Spleen (tissue), 11 donors: ENCODE data around the gene MAN2B1. TPM values are rescaled to one million over a fixed set of nuclear protein-coding genes. Genes with fewer than 3 reads are reported as not detected.
"Not testable (repeated sequence)": the region's sequence is repeated elsewhere in the genome, so short reads cannot be mapped to it uniquely, and the experiment has no call there.

ENCODE experiments used
- DNase-seq: peaks from one replicate; pipeline ENCODE4 v3.0.0-alpha.2; 2020
- H3K27ac ChIP-seq, 8 donors: fragments of 200-600 bp; sonication (generic) in 7 of 8; 1 replicate in 4 of 8; 2 replicates in 4 of 8; pipeline versions ENCODE4 v1.5.0 to v1.8.0; 2016 to 2021; ENCODE audit warnings: inconsistent platforms in 4 of 8, mild to moderate bottlenecking in 4 of 8, moderate library complexity in 1 of 8
- H3K27me3 ChIP-seq, 7 donors: fragments of 200-600 bp; sonication (generic) in 6 of 7; replicated peaks in 1 of 7; 1 replicate in 4 of 7; 2 replicates in 3 of 7; pipeline versions ENCODE4 v1.5.0 to v1.8.0; 2016 to 2021; ENCODE audit warnings: inconsistent platforms in 3 of 7, mild to moderate bottlenecking in 1 of 7
- H3K36me3 ChIP-seq, 6 donors: fragments of 200-600 bp; sonication (generic) in 5 of 6; 1 replicate in 4 of 6; 2 replicates in 2 of 6; pipeline versions ENCODE4 v1.5.0 to v1.8.0; 2016 to 2021; ENCODE audit warnings: inconsistent platforms in 2 of 6
- H3K4me1 ChIP-seq, 6 donors: fragments of 200-600 bp; sonication (generic) in 5 of 6; 1 replicate in 3 of 6; 2 replicates in 3 of 6; pipeline versions ENCODE4 v1.5.0 to v1.8.0; 2016 to 2021; ENCODE audit warnings: inconsistent platforms in 3 of 6
- H3K4me3 ChIP-seq, 8 donors: fragments of 200-600 bp; sonication (generic) in 7 of 8; 1 replicate in 4 of 8; 2 replicates in 4 of 8; pipeline versions ENCODE4 v1.5.0 to v1.8.0; 2016 to 2021; ENCODE audit warnings: inconsistent platforms in 4 of 8, mild to moderate bottlenecking in 4 of 8, moderate library complexity in 2 of 8
- H3K9me3 ChIP-seq, 8 donors: fragments of 200-600 bp; sonication (generic) in 7 of 8; 1 replicate in 4 of 8; 2 replicates in 4 of 8; pipeline versions ENCODE4 v1.5.0 to v1.8.0; 2016 to 2021; ENCODE audit warnings: inconsistent platforms in 4 of 8
- CTCF ChIP-seq, 11 experiments: fragments of 200-600 bp in 7 of 11; fragments of 450-650 bp in 4 of 11; sonication (generic) in 4 of 11; IDR thresholded peaks in 8 of 11; conservative IDR thresholded peaks in 3 of 11; 1 replicate in 7 of 11; 2 replicates in 4 of 11; pipeline versions ENCODE4 v1.4.0 to v1.8.0; 2016 to 2021; ENCODE audit warnings: antibody characterized with exemption in 11 of 11, inconsistent platforms in 4 of 11, mild to moderate bottlenecking in 1 of 11
- POLR2A ChIP-seq, 3 donors: fragments of 450-650 bp; IDR thresholded peaks; one replicate each; pipeline ENCODE4 v1.5.1; 2017; ENCODE audit warnings: antibody characterized with exemption in 3 of 3, mild to moderate bottlenecking in 1 of 3
- POLR2AphosphoS5 ChIP-seq, 3 donors: sonication (generic); formaldehyde crosslinking; IDR thresholded peaks; one replicate each; pipeline ENCODE4 v1.5.1; 2017; ENCODE audit warnings: antibody characterized with exemption in 3 of 3
- WGBS, 5 donors: extraction: QIAGEN DNeasy Blood & Tissue Kit in 3 of 5; methylation state at CpG; one replicate each; pipeline versions ENCODE4 v1.1.5 to v1.1.7; 2013 to 2018; 5-methylcytosine and 5-hydroxymethylcytosine counted together
- intact Hi-C: fragments of 100-400 bp; cut with DNase I; formaldehyde crosslinking; loops from one replicate; pipeline ENCODE4 v1.15.0; 2023; ENCODE audit warnings: low total_unique reads
- polyA plus RNA-seq, 3 donors: library from polyadenylated mRNA; stranded (reverse); fragments of 200-250 nt; gene quantifications; one replicate each; pipeline ENCODE4 v1.2.1, GENCODE V29; 2013
- total RNA-seq, 7 donors: library from RNA; depleted of rRNA in 3 of 7; stranded (reverse); fragments of >200 nt in 3 of 7; fragmentation: NEBNext Ultra II Directional in 4 of 7; extraction: Animal tissue kit (Norgen Biotek cat#: 25700) in 4 of 7; gene quantifications; one replicate each; pipeline versions ENCODE4 v1.1.0 to v1.2.1, GENCODE V29; 2016 to 2021
- donor health status: healthy with polysubstance abuse.
- donor health status: DM: no; HTN: no; CAD: no; lungs with moderate emphysema.
- donor health status: DM: no; HTN: no; CAD: no.
- donor health status: Bipolar disorder and iron deficiency.
- donor health status: healthy.
- donor health status: DM: no; HTN: no; CAD: no.
- donor health status: DM: yes; HTN: yes; CAD: no.

MAN2B1 gene
- total and polyA plus RNA-seq, 10 donors, result 50.6 to 288 (median 190) TPM

GRCh38 chr19:12629215-12629614 is 37.3 kb downstream of the MAN2B1 start:
- Histone ChIP-seq H3K27ac (no peak overlapping the region), H3K36me3 (peaks cover 19 to 95% (median 72%) of the 10 kb centered on the region in 6 donors), H3K4me3 (no peak overlapping the region), H3K4me1 (no peaks in the 10 kb centered on the region), H3K27me3 (no peaks in the 10 kb centered on the region), H3K9me3 (peaks cover 10 to 38% (median 27%) of the 10 kb centered on the region in 8 donors)
- no peak for TF ChIP-seq POLR2AphosphoS5 (IDR thresholded peaks at IDR 0.05)
- intact Hi-C loops, result no loop called here
- no peak for DNase-seq
- 91 to 99% (median 97%) methylated on average over 7 of the region's 7 CpGs for WGBS, 5 donors

GRCh38 chr19:12628040-12629022 is 38.2 kb downstream of the MAN2B1 start:
- 97 to 98% (median 97%) methylated on average over 17 of the region's 17 CpGs for WGBS, 5 donors
- intact Hi-C loops, result no loop called here
- Histone ChIP-seq H3K27me3 (no peaks in the 10 kb centered on the region), H3K4me3 (no peak overlapping the region), H3K27ac (no peak overlapping the region), H3K4me1 (peaks cover 0 to 3% (median 0%) of the 10 kb centered on the region in 6 donors), H3K9me3 (peaks cover 10 to 38% (median 27%) of the 10 kb centered on the region in 8 donors), H3K36me3 (peaks cover 19 to 100% (median 78%) of the 10 kb centered on the region in 6 donors)
- no peak for DNase-seq
- TF ChIP-seq POLR2A (IDR thresholded peaks at IDR 0.05) (no peak), POLR2AphosphoS5 (IDR thresholded peaks at IDR 0.05) (no peak), CTCF (IDR thresholded peaks at IDR 0.05 in 8 of 11, conservative IDR thresholded peaks at IDR 0.05 in 3 of 11) (no peak)

GRCh38 chr19:12626958-12627357 is 39.6 kb downstream of the MAN2B1 start:
- no peak overlapping the region for H3K27ac ChIP-seq
- intact Hi-C loops, result no loop called here
- 79 to 94% (median 89%) methylated on average over 8 of the region's 8 CpGs for WGBS, 5 donors
- no peak overlapping the region for H3K4me3 ChIP-seq
- peaks cover 10 to 38% (median 27%) of the 10 kb centered on the region in 8 donors for H3K9me3 ChIP-seq
- DNase-seq, result no peak
- peaks cover 0 to 15% (median 5%) of the 10 kb centered on the region in 6 donors for H3K4me1 ChIP-seq
- H3K27me3 ChIP-seq, result no peaks in the 10 kb centered on the region
- peaks cover 19 to 91% (median 75%) of the 10 kb centered on the region in 6 donors for H3K36me3 ChIP-seq
- no peak for TF ChIP-seq POLR2AphosphoS5 (IDR thresholded peaks at IDR 0.05)
- no peak for TF ChIP-seq POLR2A (IDR thresholded peaks at IDR 0.05)
- no peak for TF ChIP-seq CTCF (IDR thresholded peaks at IDR 0.05 in 8 of 11, conservative IDR thresholded peaks at IDR 0.05 in 3 of 11)

- Histone ChIP-seq H3K27me3 (no peaks in the 10 kb centered on the region), H3K9me3 (peaks cover 4 to 25% (median 17%) of the 10 kb centered on the region in 8 donors), H3K4me3 (no peak overlapping the region), H3K4me1 (peaks cover 0 to 38% (median 22%) of the 10 kb centered on the region in 6 donors), H3K27ac (no peak overlapping the region), H3K36me3 (peaks cover 11 to 61% (median 49%) of the 10 kb centered on the region in 6 donors)
- 88 to 97% (median 91%) methylated on average over 4 of the region's 4 CpGs for WGBS, 5 donors
- TF ChIP-seq POLR2AphosphoS5 (IDR thresholded peaks at IDR 0.05) (no peak), POLR2A (IDR thresholded peaks at IDR 0.05) (no peak), CTCF (IDR thresholded peaks at IDR 0.05 in 8 of 11, conservative IDR thresholded peaks at IDR 0.05 in 3 of 11) (no peak)
- intact Hi-C loops, result no loop called here
- DNase-seq, result no peak
These were observed 43.0 kb downstream of the MAN2B1 start for GRCh38 chr19:12623361-12624031.

- H3K9me3 ChIP-seq, intact Hi-C loops, DNase-seq, H3K4me3 ChIP-seq, H3K27me3 ChIP-seq: not testable (repeated sequence)
- Histone ChIP-seq H3K27ac (peak overlapping the region in 1 of 8 donors; percentile 24), H3K36me3 (peaks cover 0 to 52% (median 28%) of the 10 kb centered on the region in 6 donors), H3K4me1 (peaks cover 14 to 59% (median 42%) of the 10 kb centered on the region in 6 donors)
- WGBS, 5 donors, result 82 to 91% (median 86%) methylated on average over 13 to 26 of the region's 26 CpGs
These were observed 45.1 kb downstream of the MAN2B1 start for GRCh38 chr19:12621253-12622024.
